Right atrium auricular region (tissue), 2 donors: ENCODE data around the gene PANK3. TPM values are rescaled to one million over a fixed set of nuclear protein-coding genes. Genes with fewer than 3 reads are reported as not detected.
"Not testable (repeated sequence)": the region's sequence is repeated elsewhere in the genome, so short reads cannot be mapped to it uniquely, and the experiment has no call there.

Source experiments
- DNase-seq: peaks from one replicate; pipeline ENCODE4 v3.0.0-alpha.2; 2019; ENCODE audit warnings: low spot score
- H3K27ac ChIP-seq, 2 donors: fragments of 200-600 bp; sonication (generic); 1 replicate in 1 of 2; 2 replicates in 1 of 2; pipeline ENCODE4 v1.5.1; 2016 to 2019
- H3K27me3 ChIP-seq, 2 donors: fragments of 200-600 bp; sonication (generic); one replicate each; pipeline versions ENCODE4 v1.5.1 to v1.6.0; 2017 to 2019
- H3K36me3 ChIP-seq: fragments of 200-600 bp; sonication (generic); one replicate; pipeline ENCODE4 v1.5.1; 2016
- H3K4me1 ChIP-seq, 2 donors: fragments of 200-600 bp; sonication (generic); one replicate each; pipeline versions ENCODE4 v1.5.1 to v1.6.0; 2017 to 2019
- H3K4me3 ChIP-seq, 2 donors: fragments of 200-600 bp; sonication (generic); 1 replicate in 1 of 2; 2 replicates in 1 of 2; pipeline ENCODE4 v1.5.1; 2017 to 2019; ENCODE audit warnings: mild to moderate bottlenecking in 1 of 2, moderate library complexity in 1 of 2
- H3K9me3 ChIP-seq, 2 donors: fragments of 200-600 bp; sonication (generic); one replicate each; pipeline ENCODE4 v1.5.1; 2019
- CTCF ChIP-seq, 2 donors: fragments of 200-600 bp; sonication (generic); IDR thresholded peaks; one replicate each; pipeline ENCODE4 v1.5.1; 2019; ENCODE audit warnings: antibody characterized with exemption in 2 of 2
- total RNA-seq, 2 donors: library from RNA; depleted of rRNA; stranded (reverse); fragments of >200 nt; gene quantifications; one replicate each; pipeline ENCODE4 v1.1.0, GENCODE V29; 2016

PANK3 gene
- total RNA-seq, 2 donors from 2014 or later, result 17.7 to 18.5 TPM

DNA sequence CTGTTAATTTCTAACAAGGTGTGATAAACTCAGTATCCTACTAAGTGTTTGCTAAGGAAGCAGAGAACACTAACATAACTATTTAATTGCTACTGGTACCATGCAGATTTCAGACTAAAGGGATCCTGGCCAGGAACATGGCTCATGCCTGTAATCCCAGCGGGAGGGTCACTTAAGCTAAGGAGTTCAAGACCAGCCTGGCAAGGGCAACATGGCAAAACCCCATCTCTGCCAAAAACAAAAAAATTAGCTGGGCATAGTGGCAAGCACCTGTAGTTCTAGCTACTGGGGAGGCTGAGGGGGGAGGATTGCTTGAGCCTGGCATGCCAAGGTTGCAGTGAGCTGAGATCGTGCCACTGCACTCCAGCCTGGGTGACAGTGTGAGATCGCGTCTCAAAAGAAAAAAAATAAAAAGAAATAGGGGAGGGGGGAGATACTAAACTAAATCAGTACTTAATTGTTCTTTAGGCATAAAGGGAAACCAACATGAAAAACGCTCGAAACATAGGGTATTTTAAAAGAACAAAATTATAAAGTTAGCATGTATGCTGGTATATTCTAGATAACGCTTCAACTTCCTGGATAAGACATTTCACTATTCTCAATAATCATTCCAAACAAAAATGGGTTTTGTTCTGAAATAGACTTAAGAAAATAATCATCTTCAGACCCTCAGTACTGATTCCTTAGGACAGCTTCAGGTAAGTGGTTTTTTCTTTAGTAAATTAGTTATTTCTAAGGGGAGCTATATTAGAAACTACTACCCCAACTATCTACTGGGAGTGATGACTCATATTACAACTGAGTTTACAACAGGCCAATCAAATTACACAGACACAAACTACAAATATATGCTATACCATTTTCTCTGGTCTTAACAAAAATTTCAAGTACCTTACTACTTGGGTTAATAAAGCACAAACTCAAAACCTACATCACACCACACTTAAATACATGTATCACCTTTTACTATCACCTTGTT, 3.5 kb downstream of the PANK3 start:
- Histone ChIP-seq H3K36me3 (no peaks in the 10 kb centered on the region), H3K4me1 (peaks cover 0 to 38% of the 10 kb centered on the region in 2 donors)
- DNase-seq, result no peak

GRCh38 chr5:168574156-168574555, 5.0 kb downstream of the PANK3 start:
- peaks cover 0 to 32% of the 10 kb centered on the region in 2 donors for H3K4me1 ChIP-seq
- not testable (repeated sequence) for H3K27ac ChIP-seq, H3K36me3 ChIP-seq

More for the DNA sequence above, 3.5 kb downstream of the PANK3 start:
- H3K27ac ChIP-seq, result no peak overlapping the region
- TF ChIP-seq CTCF (IDR thresholded peaks at IDR 0.05), result no peak
- no peak overlapping the region for H3K4me3 ChIP-seq
- no peaks in the 10 kb centered on the region for H3K27me3 ChIP-seq
- H3K9me3 ChIP-seq, result no peaks in the 10 kb centered on the region

GRCh38 chr5:168573663-168574062, 5.5 kb downstream of the PANK3 start:
- not testable (repeated sequence) for DNase-seq, H3K4me3 ChIP-seq, H3K36me3 ChIP-seq, H3K27ac ChIP-seq, H3K9me3 ChIP-seq, H3K27me3 ChIP-seq
- H3K4me1 ChIP-seq, result peaks cover 0 to 32% of the 10 kb centered on the region in 2 donors

More at GRCh38 chr5:168574156-168574555, 5.0 kb downstream of the PANK3 start:
- DNase-seq, H3K27me3 ChIP-seq, H3K4me3 ChIP-seq, H3K9me3 ChIP-seq: not testable (repeated sequence)

DNA sequence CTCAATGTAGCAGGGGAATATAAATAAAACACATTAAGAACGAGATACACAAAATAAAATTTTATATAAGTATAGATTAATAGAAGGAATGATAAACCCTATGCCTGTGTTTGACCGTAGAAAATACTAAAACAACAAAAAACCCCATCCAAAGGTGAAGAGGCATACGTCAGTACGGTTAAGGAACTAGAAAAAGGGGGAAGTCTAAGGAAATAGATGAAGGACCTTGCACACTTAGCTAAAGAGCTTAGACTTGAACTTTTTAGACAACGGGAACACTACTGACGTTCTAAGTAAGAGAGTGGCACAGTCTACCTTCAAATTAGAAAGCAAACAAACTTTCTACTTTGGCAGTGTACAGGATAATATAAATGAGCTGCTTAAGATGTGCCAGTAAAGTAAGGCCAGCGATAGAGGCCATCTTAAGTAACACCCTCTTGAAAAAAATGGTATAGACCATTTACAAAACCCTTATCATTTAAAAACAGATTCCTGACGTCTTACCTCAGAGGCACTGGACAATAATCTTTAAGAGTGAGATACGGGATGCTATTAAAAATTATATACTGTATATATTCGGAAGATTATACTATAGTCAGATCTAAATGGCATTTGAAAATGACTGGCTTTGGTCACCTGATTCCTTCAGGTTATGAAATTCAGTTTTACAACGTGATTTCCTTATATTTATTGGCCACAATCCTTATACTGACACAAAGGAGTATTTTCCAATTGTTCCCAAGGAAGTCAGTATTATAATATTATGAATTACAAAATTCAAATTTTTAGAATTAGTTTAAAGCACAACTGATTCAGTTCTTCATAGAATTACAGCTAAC, 8.5 kb downstream of the PANK3 start:
- no peaks in the 10 kb centered on the region for H3K9me3 ChIP-seq
- no peak overlapping the region for H3K27ac ChIP-seq
- no peak for DNase-seq
- no peak overlapping the region for H3K4me3 ChIP-seq
- TF ChIP-seq CTCF (IDR thresholded peaks at IDR 0.05), result no peak
- H3K36me3 ChIP-seq, result peaks cover 13% of the 10 kb centered on the region
- no peaks in the 10 kb centered on the region for H3K27me3 ChIP-seq
- peaks cover 0 to 8% of the 10 kb centered on the region in 2 donors for H3K4me1 ChIP-seq

GRCh38 chr5:168568738-168569137, 10.4 kb downstream of the PANK3 start:
- no peak overlapping the region for H3K4me3 ChIP-seq
- no peaks in the 10 kb centered on the region for H3K9me3 ChIP-seq
- H3K27me3 ChIP-seq, result no peaks in the 10 kb centered on the region
- TF ChIP-seq CTCF (IDR thresholded peaks at IDR 0.05), result no peak
- DNase-seq, result no peak
- peaks cover 26% of the 10 kb centered on the region for H3K36me3 ChIP-seq
- H3K27ac ChIP-seq, result no peak overlapping the region
- H3K4me1 ChIP-seq, result peaks cover 0 to 8% of the 10 kb centered on the region in 2 donors

- Histone ChIP-seq H3K4me3 (no peak overlapping the region), H3K9me3 (no peaks in the 10 kb centered on the region), H3K27me3 (no peaks in the 10 kb centered on the region), H3K27ac (no peak overlapping the region), H3K4me1 (no peaks in the 10 kb centered on the region), H3K36me3 (peaks cover 49% of the 10 kb centered on the region)
- no peak for DNase-seq
- no peak for TF ChIP-seq CTCF (IDR thresholded peaks at IDR 0.05)
These were observed 15.2 kb downstream of the PANK3 start for GRCh38 chr5:168563959-168564358.
